ENCODE data around the gene UQCC3.

UQCC3 gene

GRCh38 chr11:62678770-62679696 is 7.6 kb downstream of the UQCC3 start, which contains the start of gene UBXN1 (continued):
- TF ChIP-seq CSRNP3 (CRISPR knock-in tag; IDR thresholded peaks at IDR 0.05): no peak
- no peak for TF ChIP-seq ZFP30 (CRISPR knock-in tag; IDR thresholded peaks at IDR 0.05)

- TF ChIP-seq ZNF565 (CRISPR knock-in tag; conservative IDR thresholded peaks at IDR 0.05; ENCODE audit: low read depth) (no peak), PPARA (CRISPR knock-in tag; IDR thresholded peaks at IDR 0.05; ENCODE audit: borderline replicate concordance) (no peak), CSDC2 (CRISPR knock-in tag; IDR thresholded peaks at IDR 0.05) (no peak), ZC3H10 (CRISPR knock-in tag; IDR thresholded peaks at IDR 0.05) (no peak), TOX (CRISPR knock-in tag; IDR thresholded peaks at IDR 0.05; ENCODE audit: borderline replicate concordance) (no peak), GLIS3 (CRISPR knock-in tag; IDR thresholded peaks at IDR 0.05) (no peak), PATZ1 (CRISPR knock-in tag; IDR thresholded peaks at IDR 0.05; ENCODE audit: borderline replicate concordance) (no peak)
- ATAC-seq: peak; percentile 96
Observed at GRCh38 chr11:62680825-62681240, 9.4 kb downstream of the UQCC3 start.

- TF ChIP-seq ZNF8 (CRISPR knock-in tag; IDR thresholded peaks at IDR 0.05): no peak
- no peak for ATAC-seq
Observed at GRCh38 chr11:62682518-62682917, 11.0 kb downstream of the UQCC3 start.

- ATAC-seq: no peak; the same call in 1 of the 3 replicates
- TF ChIP-seq PPARA (CRISPR knock-in tag; IDR thresholded peaks at IDR 0.05; ENCODE audit: borderline replicate concordance) (no peak), TSHZ2 (CRISPR knock-in tag; IDR thresholded peaks at IDR 0.05) (no peak), GLIS3 (CRISPR knock-in tag; IDR thresholded peaks at IDR 0.05) (no peak), TOX (CRISPR knock-in tag; IDR thresholded peaks at IDR 0.05; ENCODE audit: borderline replicate concordance) (no peak), ARNTL (CRISPR knock-in tag; IDR thresholded peaks at IDR 0.05; ENCODE audit: borderline replicate concordance, low read depth) (no peak), BACH2 (CRISPR knock-in tag; IDR thresholded peaks at IDR 0.05; ENCODE audit: borderline replicate concordance) (no peak), RARB (CRISPR knock-in tag; IDR thresholded peaks at IDR 0.05) (no peak), SNAI2 (CRISPR knock-in tag; IDR thresholded peaks at IDR 0.05) (no peak), ZC3H10 (CRISPR knock-in tag; IDR thresholded peaks at IDR 0.05) (no peak)
Observed at GRCh38 chr11:62687508-62688396, 16.3 kb downstream of the UQCC3 start.

- ATAC-seq: no peak
- TF ChIP-seq CSRNP3 (CRISPR knock-in tag; IDR thresholded peaks at IDR 0.05): no peak
- TF ChIP-seq OSR1 (CRISPR knock-in tag; IDR thresholded peaks at IDR 0.05): no peak
- no peak for TF ChIP-seq ZNF8 (CRISPR knock-in tag; IDR thresholded peaks at IDR 0.05)
- no peak for TF ChIP-seq ZFP30 (CRISPR knock-in tag; IDR thresholded peaks at IDR 0.05)
- TF ChIP-seq ZNF70 (CRISPR knock-in tag; IDR thresholded peaks at IDR 0.05): no peak
- TF ChIP-seq ZNF565 (CRISPR knock-in tag; conservative IDR thresholded peaks at IDR 0.05; ENCODE audit: low read depth): no peak
- TF ChIP-seq CREB5 (CRISPR knock-in tag; IDR thresholded peaks at IDR 0.05; ENCODE audit: low read depth): no peak
- TF ChIP-seq ARNTL (CRISPR knock-in tag; IDR thresholded peaks at IDR 0.05; ENCODE audit: borderline replicate concordance, low read depth): no peak
- TF ChIP-seq ZC3H10 (CRISPR knock-in tag; IDR thresholded peaks at IDR 0.05): no peak
- TF ChIP-seq BACH2 (CRISPR knock-in tag; IDR thresholded peaks at IDR 0.05; ENCODE audit: borderline replicate concordance): no peak
- TF ChIP-seq SNAI2 (CRISPR knock-in tag; IDR thresholded peaks at IDR 0.05): no peak
- no peak for TF ChIP-seq TOX (CRISPR knock-in tag; IDR thresholded peaks at IDR 0.05; ENCODE audit: borderline replicate concordance)
- no peak for TF ChIP-seq GLIS3 (CRISPR knock-in tag; IDR thresholded peaks at IDR 0.05)
- TF ChIP-seq ISL1 (CRISPR knock-in tag; IDR thresholded peaks at IDR 0.05): no peak
- TF ChIP-seq PATZ1 (CRISPR knock-in tag; IDR thresholded peaks at IDR 0.05; ENCODE audit: borderline replicate concordance): no peak
Observed at GRCh38 chr11:62688491-62688890, 17.0 kb downstream of the UQCC3 start.
